HG03439 (cell line): Measurements from ENCODE around the gene BLM.
"Not testable (repeated sequence)": the region's sequence is repeated elsewhere in the genome, so short reads cannot be mapped to it uniquely, and the experiment has no call there.

Source experiments
- ATAC-seq: cut with Tn5 transposase; IDR thresholded peaks from one replicate; pipeline ENCODE4 v1.9.1; 2021; ENCODE audit warnings: mild to moderate bottlenecking, moderate library complexity; ENCODE audit not compliant: unreplicated experiment

BLM gene

DNA sequence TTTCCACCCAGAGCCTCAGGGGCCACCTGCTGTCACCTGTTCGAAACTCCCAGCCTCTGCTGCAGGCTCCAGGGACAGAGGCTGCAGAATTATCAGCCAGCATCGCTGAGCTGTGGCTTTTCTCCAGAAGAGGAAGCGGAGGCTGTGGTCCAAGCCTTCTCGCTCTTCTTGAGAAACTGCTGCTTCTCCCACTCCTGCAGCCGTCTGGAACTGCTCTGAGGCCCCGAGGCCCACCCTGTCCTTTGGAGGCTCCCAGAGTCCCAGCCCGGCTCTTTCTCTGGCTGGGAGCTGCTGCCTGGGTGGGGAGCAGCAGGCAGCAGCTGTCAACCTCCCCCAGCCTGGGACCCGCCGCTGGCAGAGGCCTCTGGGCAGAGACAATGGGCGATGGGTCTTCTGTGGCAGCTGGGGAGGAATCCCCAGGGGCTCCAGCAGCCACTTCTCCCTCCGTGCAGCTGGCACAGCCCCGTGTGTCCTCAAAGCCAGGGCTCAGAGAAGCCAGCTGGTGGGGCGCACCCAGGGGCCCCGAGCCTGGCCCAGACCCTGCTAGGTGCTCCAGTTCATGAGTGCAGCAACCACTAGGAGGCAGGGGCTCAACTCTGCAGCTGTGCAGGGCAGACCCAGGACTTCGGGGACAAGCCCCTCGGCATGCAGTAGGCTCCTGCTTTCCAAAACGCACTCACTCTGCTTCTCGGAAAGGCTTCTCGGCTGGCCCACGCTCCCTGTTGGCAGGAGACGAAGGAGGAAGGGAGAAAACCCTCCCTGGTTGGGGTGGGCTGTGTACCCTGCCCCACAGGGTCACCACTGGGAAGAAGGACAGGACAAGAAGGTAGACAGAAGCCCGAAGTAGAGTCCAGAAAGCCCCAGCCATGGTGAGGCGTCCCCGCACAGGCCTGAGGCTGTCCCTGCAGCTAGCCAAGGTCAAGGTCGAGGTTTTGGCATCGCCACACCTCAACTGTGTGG, 101.4 kb downstream of the BLM start:
- ATAC-seq: no peak

DNA sequence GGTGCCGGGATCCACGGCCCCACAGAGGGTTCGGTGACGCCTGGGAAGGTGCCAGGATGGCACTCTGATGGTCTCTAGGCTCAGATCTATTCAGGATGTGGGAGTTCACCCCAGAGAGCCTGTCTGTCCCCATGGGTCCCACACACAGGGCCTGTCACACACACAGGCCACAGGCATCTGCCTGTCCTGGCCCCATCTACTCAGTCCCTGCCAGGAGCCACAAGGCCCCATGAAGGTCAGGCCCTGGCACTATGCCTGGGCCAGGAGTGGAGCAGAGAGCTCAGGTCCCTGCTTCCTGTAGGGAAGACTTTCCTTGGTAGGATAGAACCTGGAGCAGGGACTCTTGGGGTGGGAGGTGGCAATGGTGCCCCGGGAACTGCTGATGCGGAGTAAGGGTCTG, 102.2 kb downstream of the BLM start:
- no peak for ATAC-seq

DNA sequence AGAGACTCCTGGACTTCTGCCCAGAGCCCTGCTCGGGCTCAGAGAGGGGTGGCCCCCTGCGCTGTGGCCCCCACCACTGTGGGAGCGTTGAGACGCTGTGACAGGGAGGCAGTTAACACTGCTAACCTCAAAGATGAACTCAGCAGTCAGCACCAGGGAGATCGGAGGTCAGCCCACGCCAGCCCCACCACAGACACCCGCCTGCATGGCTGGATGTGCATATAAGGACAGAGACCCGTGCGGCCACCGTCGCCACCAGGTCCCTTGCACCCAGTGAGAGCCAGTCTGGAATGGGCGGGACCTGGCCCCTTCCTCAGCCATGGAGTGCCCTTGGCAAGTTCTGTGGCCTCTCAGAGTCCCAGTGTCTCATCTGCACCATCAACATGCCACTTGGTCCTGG, 102.7 kb downstream of the BLM start:
- no peak for ATAC-seq

- no peak for ATAC-seq
These were observed 103.3 kb downstream of the BLM start for GRCh38 chr15:90820481-90820880.

DNA sequence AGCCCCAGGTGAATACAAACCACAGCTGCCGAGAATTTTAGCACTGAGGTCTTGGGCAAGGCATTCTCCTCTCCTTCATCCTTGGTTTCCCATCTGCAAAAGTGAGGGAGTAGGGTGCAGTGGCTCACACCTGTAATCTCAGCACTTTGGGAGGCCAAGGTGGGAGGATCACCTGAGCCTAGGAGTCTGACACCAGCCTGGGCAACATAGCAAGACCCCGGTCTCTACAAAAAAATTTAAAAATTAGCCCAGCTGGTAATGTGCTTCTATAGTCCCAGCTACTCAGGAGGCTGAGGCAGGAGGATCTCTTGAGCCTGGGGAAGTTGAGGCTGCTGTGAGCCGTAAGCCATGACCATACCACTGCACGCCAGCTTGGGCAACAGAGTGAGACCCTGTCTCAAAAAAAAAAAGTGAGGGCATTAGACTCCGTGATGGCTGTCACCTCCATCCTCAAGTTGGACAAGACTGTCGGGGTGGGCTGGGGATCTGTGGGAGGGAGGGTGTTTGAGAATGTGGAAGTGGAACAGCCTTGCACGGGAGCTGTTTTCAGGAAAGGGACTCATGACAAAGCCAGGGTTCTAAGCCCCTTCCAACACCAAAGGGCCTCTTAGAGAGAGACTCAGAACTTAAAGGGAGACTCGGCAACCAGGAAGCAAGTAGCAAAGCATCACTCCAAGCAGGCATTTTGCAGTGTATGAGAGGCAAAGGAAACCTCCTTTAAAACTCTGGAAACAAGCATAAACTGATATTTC, 105.2 kb downstream of the BLM start:
- ATAC-seq: no peak

DNA sequence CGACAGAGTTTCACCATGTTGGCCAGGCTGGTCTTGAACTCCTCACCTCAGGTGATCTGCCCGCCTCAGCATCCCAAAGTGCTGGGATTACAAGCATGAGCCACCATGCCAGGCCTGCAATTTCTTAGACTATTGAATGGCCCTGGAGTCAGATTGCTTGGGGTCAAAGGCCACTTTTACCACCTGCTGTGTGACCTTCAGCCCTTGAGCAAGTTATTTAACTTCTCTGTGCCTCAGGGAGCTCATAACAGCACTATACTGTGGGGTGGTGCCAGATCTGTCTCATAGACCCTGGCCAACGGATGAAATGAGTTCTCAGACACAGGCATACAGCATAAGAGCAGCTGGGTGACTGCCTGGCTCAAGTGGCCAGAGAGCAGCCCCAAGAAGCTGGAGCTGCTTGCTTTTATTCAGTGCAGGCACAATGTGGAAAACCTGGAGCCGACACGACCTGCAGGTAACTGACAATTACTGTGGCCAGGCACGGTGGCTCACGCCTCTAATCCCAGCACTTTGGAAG, 106.4 kb downstream of the BLM start:
- no peak for ATAC-seq

DNA sequence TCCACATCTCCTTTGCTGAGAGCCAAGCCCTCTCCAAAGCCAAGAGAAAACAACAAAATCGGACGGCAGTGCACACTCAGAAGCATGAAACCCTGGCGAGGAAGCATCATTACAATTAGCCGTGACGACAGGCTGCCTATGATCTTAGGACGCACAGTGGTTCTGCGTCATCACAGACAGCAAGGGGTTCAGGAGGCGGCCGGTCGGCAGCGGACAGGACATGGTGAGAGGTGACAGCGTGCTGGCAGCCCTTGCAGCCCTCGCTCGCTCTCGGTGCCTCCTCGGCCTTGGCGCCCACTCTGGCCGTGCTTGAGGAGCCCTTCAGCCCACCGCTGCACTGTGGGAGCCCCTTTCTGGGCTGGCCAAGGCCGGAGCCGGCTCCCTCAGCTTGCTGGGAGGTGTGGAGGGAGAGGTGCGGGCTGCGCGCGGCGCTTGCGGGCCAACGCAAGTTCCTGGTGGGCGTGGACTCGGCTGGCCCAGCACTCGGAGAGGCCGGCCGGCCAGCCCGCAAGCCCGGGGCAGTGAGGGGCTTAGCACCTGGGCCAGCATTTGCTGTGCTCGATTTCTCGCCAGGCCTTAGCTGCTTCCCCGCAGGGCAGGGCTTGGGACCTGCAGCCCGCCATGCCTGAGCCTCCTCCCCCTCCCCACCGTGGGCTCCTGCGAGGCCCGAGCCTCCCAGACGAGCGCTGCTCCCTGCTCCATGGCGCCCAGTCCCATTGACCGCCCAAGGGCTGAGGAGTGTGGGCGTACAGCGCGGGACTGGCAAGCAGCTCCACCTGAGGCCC, 108.2 kb downstream of the BLM start:
- ATAC-seq: not testable (repeated sequence)

DNA sequence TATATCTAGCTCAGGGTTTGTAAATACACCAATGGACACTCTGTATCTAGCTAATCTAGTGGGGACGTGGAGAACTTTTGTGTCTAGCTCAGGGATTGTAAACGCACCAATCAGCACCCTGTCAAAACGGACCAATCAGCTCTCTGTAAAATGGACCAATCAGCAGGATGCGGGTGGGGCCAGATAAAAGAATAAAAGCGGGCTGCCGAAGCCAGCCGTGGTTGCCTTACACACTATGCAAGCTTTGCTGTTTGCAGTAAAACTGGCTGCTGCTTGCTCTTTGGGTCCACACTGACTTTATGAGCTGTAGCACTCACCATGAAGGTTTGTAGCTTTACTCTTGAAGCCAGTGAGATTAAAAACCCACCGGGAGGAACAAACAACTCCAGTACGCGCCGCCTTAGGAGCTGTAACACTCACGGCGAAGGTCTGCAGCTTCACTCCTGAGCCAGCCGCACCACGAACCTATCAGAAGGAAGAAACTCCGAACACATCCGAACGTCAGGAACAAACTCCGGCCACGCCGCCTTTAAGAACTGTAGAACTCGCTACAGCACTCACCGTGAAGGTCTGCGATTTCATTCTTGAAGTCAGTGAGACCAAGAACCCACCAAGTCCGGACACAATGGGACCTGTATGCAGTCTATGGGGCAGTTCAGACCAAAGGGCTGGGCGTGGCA, 109.2 kb downstream of the BLM start:
- not testable (repeated sequence) for ATAC-seq

DNA sequence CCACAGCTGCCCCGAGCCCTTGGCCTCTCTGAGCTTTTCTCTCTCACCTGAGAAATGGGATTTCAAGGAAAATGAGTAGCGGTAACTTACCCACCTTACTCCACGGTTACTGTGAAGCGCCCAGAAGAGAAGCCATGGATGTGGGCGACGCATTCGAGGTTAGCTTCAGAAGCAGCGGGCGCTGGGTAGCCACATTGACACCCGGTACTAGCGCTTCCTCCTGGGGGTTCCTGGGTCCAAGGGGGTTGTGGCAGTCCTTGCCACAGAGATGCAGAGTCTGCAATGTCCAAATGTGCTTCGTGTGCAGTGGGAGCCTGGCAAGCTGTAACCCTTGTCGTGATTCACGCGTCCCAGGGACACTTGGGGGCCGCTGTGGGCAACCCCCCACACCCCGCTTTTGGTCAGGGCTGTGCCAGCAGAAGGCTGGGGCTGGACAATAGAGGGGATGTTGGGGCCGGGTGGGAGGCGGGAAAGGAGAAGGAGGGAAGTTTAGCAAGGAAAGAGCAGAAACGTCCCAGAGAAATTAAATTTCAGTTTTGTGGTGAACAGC, 109.8 kb downstream of the BLM start:
- no peak for ATAC-seq

DNA sequence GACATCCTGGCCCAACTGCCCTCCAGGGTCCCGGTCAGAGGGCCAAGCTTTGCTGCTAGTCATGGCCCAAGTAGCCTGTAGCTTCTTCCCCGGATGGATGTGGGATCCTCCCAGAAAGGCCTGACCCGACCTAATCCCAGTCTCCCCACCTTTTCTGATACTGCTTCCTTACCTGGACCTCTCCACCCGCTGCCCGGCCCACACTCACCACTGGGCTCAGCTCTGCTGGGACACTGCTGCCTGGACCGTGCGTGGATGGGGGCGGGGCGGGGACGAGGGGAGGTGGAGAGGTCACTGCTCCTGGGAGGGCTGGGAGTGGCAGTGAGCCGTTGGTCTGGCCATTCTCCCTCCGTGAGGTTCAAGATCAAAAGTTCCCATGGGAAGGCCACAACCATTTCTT, 111.0 kb downstream of the BLM start:
- no peak for ATAC-seq

- no peak for ATAC-seq
These were observed 112.0 kb downstream of the BLM start for GRCh38 chr15:90829126-90829525.

GRCh38 chr15:90829942-90830440, 112.8 kb downstream of the BLM start:
- ATAC-seq: no peak

DNA sequence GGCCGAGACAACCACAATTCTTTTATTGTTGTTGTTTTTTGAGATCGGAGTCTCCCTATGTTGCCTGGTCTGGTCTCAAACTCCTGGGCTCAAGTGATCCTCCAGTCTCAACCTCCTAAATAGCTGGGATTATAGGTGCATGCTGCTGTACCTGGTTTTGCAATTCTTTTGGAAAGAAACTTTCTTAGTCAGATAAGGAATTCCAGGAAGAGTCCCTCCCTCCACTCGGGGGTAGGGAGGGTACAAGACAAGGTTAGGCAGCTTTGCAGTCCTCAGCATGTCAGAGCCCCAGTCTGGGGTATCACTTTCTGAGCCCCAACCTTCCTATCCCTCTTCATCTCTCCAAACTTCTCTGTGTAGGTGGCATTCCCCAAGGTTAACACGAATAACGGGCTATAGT, 117.5 kb downstream of the BLM start:
- no peak for ATAC-seq

GRCh38 chr15:90836296-90836871, 119.2 kb downstream of the BLM start:
- ATAC-seq: no peak

DNA sequence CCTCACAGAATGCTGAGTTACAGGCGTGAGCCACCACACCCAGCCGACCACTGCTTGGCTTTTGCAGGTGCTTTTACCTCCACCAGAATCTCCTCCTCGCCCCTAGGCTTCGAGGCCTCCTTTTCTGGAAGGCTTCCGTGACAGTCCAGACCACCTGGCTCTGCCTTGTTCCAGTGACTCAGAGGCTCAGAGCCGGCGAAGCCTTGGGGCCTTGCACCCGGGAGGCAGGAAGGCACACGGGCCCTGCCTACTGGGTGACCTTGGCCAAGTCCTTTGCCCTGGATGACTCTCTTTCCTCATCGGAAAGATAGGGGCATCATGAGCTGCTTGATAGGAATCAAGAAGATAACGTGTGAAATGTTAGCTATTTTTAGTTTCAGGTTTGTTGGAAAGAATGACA, 119.9 kb downstream of the BLM start:
- ATAC-seq: no peak

GRCh38 chr15:90838139-90838538, 121.0 kb downstream of the BLM start:
- ATAC-seq: no peak

DNA sequence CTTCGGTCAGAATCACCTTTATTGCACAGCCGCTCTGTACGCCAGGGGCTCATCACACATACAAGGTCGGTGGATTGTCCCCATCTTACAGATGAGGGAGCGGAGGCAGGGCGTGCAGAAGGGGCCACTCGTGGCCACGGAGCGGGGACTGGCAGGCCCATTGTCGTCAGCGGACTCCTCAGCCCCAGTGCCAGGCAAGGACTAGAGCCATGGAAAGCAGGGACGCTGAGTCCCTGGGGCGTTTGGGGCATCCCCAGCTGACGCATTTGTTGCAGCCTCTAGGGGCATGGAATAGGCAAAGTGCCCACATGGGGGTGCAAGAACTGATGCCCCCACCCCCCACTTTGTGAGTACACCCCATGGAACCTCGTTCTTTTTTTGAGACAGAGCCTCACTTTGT, 121.4 kb downstream of the BLM start:
- no peak for ATAC-seq

DNA sequence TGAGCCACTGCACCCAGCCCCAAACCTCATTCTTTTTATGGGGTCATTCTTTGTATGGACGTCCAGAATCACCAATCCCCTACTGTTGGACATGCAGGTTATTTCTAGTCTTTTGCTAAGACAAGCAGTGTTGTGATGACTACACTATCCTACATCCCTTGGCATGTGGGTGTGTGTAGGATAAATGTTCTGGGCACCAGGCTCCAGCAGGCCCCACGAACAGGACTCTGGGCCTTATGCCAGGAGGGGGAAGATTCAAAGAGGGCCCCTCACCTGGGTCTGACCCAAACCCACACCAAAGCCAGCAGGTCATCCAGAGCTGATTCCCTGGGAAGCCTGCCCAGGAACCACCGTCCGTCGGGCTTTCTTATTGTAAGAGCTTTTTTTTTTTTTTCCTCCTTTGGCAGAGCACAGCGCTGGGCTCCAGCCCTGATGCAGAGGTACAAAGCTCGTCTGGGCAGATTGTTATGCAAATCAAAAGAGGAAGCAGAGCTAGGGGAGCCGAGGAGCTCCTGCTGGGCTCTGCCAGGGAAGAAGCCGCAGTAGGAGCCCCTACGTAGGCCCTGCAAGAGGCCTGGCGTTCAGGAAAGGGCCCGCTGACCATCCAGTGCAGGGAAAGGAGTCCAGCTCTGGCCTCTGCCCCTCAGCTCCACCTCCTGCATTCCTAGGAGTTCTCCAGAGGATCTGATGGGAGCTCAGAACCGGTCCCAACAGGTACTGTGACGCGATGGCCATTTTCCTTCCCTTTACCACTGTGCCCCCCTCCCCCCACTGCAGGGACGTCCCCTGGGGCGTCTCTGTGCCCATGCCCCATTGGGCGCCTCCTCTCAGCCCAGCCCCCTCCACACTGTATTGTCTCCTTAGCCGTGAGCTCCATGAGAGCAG, 122.3 kb downstream of the BLM start:
- no peak for ATAC-seq
